ENCODE results near the gene ATP5F1D. TPM values are rescaled to one million over a fixed set of nuclear protein-coding genes. Genes with fewer than 3 reads are reported as not detected.

ATP5F1D gene
- total and polyA plus RNA-seq, 12 donors, result 15.6 to 1,534 (median 229) TPM

DNA sequence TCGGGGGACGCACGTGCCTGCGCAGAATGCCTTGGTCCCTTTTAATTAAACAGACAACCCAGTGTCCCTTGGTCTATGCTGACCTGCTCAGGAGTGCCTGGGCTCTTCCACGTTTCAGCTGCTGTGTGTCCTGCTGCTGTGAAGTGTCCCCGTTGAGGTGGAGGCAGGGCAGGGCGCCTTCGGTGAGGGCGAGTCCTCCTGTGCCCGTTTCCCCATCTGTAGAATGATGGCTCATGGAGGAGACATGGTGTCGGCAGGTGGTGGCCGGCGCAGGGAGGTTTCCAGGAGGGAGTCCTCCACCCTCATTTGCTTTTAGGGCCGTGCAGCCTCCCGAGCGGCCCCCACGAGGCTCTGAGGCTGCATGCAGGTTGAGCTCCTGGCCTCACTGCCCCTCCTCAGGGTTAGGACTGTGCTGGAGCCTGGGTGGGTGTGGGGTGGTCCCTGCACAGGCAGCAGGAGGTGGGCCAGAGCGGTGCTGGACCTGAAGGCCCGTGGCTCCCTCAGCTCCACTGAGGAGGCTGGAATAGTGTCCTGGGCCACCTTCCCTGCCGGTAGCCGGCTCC is 27.2 kb upstream of the ATP5F1D start:
- peaks cover 0 to 10% of the 10 kb centered on the region in 2 donors for H3K36me3 ChIP-seq (replicated peaks in 1 of 2)
- H3K27ac ChIP-seq, result peak overlapping the region; percentile 58 to 97 (median 88)
- no peaks in the 10 kb centered on the region for H3K9me3 ChIP-seq (replicated peaks in 1 of 3)
- DNase-seq, result no peak
- intact Hi-C loops (cut with DNase I), result no loop called here
- peaks cover 43 to 86% of the 10 kb centered on the region in 2 donors for H3K4me1 ChIP-seq (replicated peaks in 1 of 2)
- peak overlapping the region in 1 of 4 donors; percentile 28 for H3K4me3 ChIP-seq
- H3K27me3 ChIP-seq, result no peaks in the 10 kb centered on the region
- no peak for TF ChIP-seq POLR2A (IDR thresholded peaks at IDR 0.05)
- TF ChIP-seq CTCF (IDR thresholded peaks at IDR 0.05), result no peak
- WGBS, 4 donors, result 44 to 73% (median 49%) methylated on average over 12 to 21 of the region's 21 CpGs

- intact Hi-C loops (cut with DNase I), result no loop called here
- peak overlapping the region; percentile 58 to 97 (median 88) for H3K27ac ChIP-seq
- H3K36me3 ChIP-seq (replicated peaks in 1 of 2), result peaks cover 0 to 9% of the 10 kb centered on the region in 2 donors
- no peaks in the 10 kb centered on the region for H3K27me3 ChIP-seq
- H3K9me3 ChIP-seq (replicated peaks in 1 of 3), result no peaks in the 10 kb centered on the region
- 26 to 40% (median 34%) methylated on average over 12 to 26 of the region's 26 CpGs; no CpG with 5 or more reads in 1 of the 4 donors for WGBS, 4 donors
- TF ChIP-seq CTCF (IDR thresholded peaks at IDR 0.05), result no peak
- TF ChIP-seq POLR2A (IDR thresholded peaks at IDR 0.05), result peak in 1 of 2 donors; percentile 63
- peak overlapping the region in 1 of 4 donors; percentile 28 for H3K4me3 ChIP-seq
- peak; percentile 80 to 94 (median 90) for DNase-seq
- peaks cover 36 to 79% of the 10 kb centered on the region in 2 donors for H3K4me1 ChIP-seq (replicated peaks in 1 of 2)
Measured at GRCh38 chr19:1214862-1215731, 26.5 kb upstream of the ATP5F1D start.

- 80 to 90% (median 84%) methylated on average over 9 to 12 of the region's 12 CpGs for WGBS, 4 donors
- no peak for DNase-seq
- H3K4me1 ChIP-seq (replicated peaks in 1 of 2), result peaks cover 38 to 70% of the 10 kb centered on the region in 2 donors
Measured at GRCh38 chr19:1216756-1217155, 24.8 kb upstream of the ATP5F1D start.

More at GRCh38 chr19:1216756-1217155, 24.8 kb upstream of the ATP5F1D start:
- peak overlapping the region in 2 of 5 donors; percentile 97 for H3K27ac ChIP-seq
- H3K27me3 ChIP-seq, result no peaks in the 10 kb centered on the region
- intact Hi-C loops (cut with DNase I), result no loop called here
- H3K36me3 ChIP-seq (replicated peaks in 1 of 2), result peaks cover 0 to 19% of the 10 kb centered on the region in 2 donors
- no peak for TF ChIP-seq CTCF (IDR thresholded peaks at IDR 0.05)
- TF ChIP-seq POLR2A (IDR thresholded peaks at IDR 0.05), result no peak
- no peak overlapping the region for H3K4me3 ChIP-seq
- H3K9me3 ChIP-seq (replicated peaks in 1 of 3), result no peaks in the 10 kb centered on the region

Measured in adrenal gland (tissue), 12 donors.